Activated CD8-positive, alpha-beta T cell treated with anti-CD3 and anti-CD28 coated beads for 36 hours (primary cell): ENCODE results near the gene FIP1L1. TPM values are rescaled to one million over a fixed set of nuclear protein-coding genes. Genes with fewer than 3 reads are reported as not detected.

Experiments
- ATAC-seq: fragments of 200-7000 bp; cut with Tn5 transposase; one replicate; pipeline ENCODE4 v1.10.0; 2021; ENCODE audit warnings: mild to moderate bottlenecking, moderate library complexity
- CTCF ChIA-PET: fragments of 350-600 bp; sonication (Branson Sonifier 250); formaldehyde crosslinking; loops from one replicate; lab custom pipeline; 2021; ENCODE audit warnings: antibody characterized with exemption; lab: Charles Lee
- POLR2A ChIA-PET: fragments of 350-600 bp; sonication (Branson Sonifier 250); formaldehyde crosslinking; loops from one replicate; lab custom pipeline; 2021; ENCODE audit warnings: antibody characterized with exemption; lab: Charles Lee
- DNase-seq: peaks from one replicate; pipeline ENCODE4 v3.0.0-alpha.2; 2020
- H3K27ac Mint-ChIP-seq: one replicate; pipeline ENCODE4 v1.8.0; 2021; ENCODE audit warnings: mild to moderate bottlenecking, mixed read lengths
- H3K27me3 Mint-ChIP-seq: one replicate; pipeline ENCODE4 v1.8.0; 2021; ENCODE audit warnings: mixed read lengths
- H3K36me3 Mint-ChIP-seq: one replicate; pipeline ENCODE4 v1.8.0; 2021; ENCODE audit warnings: low read depth, mixed read lengths
- H3K4me1 Mint-ChIP-seq: one replicate; pipeline ENCODE4 v1.8.0; 2021; ENCODE audit warnings: low read depth, mixed read lengths
- H3K4me3 Mint-ChIP-seq: one replicate; pipeline ENCODE4 v1.8.0; 2021; ENCODE audit warnings: mild to moderate bottlenecking, moderate library complexity, mixed read lengths
- H3K9me3 Mint-ChIP-seq: one replicate; pipeline ENCODE4 v1.8.0; 2021; ENCODE audit warnings: mixed read lengths
- intact Hi-C: fragments of 100-400 bp; cut with micrococcal nuclease; formaldehyde crosslinking; loops from one replicate; pipeline ENCODE4 v1.10.0; 2022
- total RNA-seq, 2 experiments: library from RNA; stranded (reverse); gene quantifications; one replicate each; pipeline ENCODE4 v1.2.3, GENCODE V29; 2021
- TF ChIP-seq, protein P1 (sequence below): fragments of 200-600 bp; IDR thresholded peaks from one replicate; pipeline ENCODE4 v1.8.0; 2022; ENCODE audit warnings: antibody characterized with exemption, mild to moderate bottlenecking

FIP1L1 gene
- total RNA-seq, 2 experiments from 2014 or later = 67.3 to 67.6 TPM

DNA sequence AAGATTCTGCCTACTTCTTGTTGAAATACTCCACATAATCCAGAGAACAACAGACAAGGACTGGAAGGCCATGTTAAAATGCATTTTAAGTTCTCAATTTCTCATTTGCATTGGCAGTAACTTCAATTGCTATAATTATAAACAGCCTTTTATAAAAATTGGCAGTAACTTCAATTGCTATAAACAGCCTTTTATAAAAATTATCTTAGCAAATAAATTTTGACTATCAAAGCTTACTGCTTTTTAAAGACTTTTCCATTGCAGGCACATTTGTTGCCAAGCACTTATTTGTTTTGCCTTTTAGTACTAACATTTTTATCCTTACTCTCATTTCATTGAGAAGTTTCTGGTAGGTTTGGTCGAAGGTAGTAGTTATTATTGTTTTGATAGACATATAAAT is 29.4 kb upstream of the FIP1L1 start:
- TF ChIP-seq, protein P1, sequence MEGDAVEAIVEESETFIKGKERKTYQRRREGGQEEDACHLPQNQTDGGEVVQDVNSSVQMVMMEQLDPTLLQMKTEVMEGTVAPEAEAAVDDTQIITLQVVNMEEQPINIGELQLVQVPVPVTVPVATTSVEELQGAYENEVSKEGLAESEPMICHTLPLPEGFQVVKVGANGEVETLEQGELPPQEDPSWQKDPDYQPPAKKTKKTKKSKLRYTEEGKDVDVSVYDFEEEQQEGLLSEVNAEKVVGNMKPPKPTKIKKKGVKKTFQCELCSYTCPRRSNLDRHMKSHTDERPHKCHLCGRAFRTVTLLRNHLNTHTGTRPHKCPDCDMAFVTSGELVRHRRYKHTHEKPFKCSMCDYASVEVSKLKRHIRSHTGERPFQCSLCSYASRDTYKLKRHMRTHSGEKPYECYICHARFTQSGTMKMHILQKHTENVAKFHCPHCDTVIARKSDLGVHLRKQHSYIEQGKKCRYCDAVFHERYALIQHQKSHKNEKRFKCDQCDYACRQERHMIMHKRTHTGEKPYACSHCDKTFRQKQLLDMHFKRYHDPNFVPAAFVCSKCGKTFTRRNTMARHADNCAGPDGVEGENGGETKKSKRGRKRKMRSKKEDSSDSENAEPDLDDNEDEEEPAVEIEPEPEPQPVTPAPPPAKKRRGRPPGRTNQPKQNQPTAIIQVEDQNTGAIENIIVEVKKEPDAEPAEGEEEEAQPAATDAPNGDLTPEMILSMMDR = no peak
- Mint-ChIP-seq H3K9me3 (peaks cover 10% of the 10 kb centered on the region), H3K27ac (no peak overlapping the region), H3K36me3 (peaks cover 68% of the 10 kb centered on the region), H3K4me3 (no peak overlapping the region), H3K27me3 (no peaks in the 10 kb centered on the region), H3K4me1 (peaks cover 2% of the 10 kb centered on the region)
- POLR2A ChIA-PET = no interaction called here
- ATAC-seq = no peak
- CTCF ChIA-PET = no interaction called here
- intact Hi-C loops = no loop called here
- DNase-seq = no peak

DNA sequence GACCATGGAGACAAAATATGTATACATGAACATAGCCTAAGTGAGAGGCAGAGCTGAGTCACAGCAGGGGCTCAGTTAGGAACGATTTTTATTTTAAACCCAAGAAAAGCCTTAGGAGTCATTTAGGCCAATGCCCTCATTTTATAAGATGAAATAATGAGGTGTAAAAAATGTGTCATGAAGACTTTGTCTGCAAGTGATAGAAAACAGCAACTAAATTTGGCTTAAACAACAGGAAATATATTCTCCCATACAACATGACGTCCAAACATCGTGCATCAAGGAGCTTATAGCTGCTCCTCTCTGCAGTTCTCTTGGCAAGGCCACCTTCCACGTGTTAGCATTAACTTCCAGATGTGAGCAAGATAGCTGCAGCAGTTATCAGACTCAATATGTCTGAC is 28.4 kb upstream of the FIP1L1 start:
- H3K4me1 Mint-ChIP-seq = no peaks in the 10 kb centered on the region
- ChIA-PET CTCF (no interaction called here), POLR2A (no interaction called here)
- H3K27ac Mint-ChIP-seq = no peak overlapping the region
- DNase-seq = no peak
- no peaks in the 10 kb centered on the region for H3K27me3 Mint-ChIP-seq
- H3K4me3 Mint-ChIP-seq = no peak overlapping the region
- peaks cover 8% of the 10 kb centered on the region for H3K9me3 Mint-ChIP-seq
- TF ChIP-seq, protein P1 = no peak
- intact Hi-C loops = no loop called here
- no peak for ATAC-seq
- peaks cover 68% of the 10 kb centered on the region for H3K36me3 Mint-ChIP-seq

DNA sequence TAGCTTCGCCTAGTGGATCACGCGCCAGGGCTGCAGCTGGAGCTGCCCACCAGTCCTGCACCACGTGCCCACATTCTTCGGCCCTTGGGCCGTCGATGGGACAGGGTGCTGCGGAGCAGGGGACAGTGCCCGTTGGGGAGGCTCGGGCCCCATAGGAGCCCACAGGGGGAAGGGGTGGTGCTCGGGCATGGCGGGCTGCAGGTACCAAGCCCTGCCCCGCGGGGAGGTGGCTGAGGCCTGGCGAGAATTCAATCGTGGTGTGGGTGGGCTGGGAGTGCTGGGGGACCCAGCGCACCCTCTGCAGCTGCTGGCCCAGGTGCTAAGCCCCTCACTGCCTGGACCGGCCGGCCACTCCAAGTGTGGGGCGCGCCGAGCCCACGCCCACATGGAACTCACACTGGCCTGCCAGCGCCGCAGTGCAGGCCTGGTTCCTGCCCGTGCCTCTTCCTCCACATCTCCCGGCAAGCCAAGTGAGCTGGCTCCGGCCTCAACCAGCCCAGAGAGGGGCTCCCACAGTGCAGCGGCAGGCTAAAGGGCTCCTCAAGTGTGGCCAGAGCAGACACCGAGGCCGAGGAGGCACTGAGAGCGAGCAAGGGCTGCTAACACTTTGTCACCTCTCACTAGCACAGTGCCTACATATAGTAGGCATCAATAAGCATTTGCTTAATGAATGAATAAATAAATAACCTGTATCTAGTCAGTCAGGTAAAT is 23.3 kb upstream of the FIP1L1 start:
- CTCF ChIA-PET = no interaction called here
- POLR2A ChIA-PET = no interaction called here
- Mint-ChIP-seq H3K36me3 (peaks cover 53% of the 10 kb centered on the region), H3K4me1 (peaks cover 9% of the 10 kb centered on the region), H3K4me3 (no peak overlapping the region), H3K9me3 (no peaks in the 10 kb centered on the region), H3K27ac (no peak overlapping the region), H3K27me3 (no peaks in the 10 kb centered on the region)
- ATAC-seq (no peak), DNase-seq (no peak)
- intact Hi-C loops = no loop called here
- TF ChIP-seq, protein P1 = no peak

DNA sequence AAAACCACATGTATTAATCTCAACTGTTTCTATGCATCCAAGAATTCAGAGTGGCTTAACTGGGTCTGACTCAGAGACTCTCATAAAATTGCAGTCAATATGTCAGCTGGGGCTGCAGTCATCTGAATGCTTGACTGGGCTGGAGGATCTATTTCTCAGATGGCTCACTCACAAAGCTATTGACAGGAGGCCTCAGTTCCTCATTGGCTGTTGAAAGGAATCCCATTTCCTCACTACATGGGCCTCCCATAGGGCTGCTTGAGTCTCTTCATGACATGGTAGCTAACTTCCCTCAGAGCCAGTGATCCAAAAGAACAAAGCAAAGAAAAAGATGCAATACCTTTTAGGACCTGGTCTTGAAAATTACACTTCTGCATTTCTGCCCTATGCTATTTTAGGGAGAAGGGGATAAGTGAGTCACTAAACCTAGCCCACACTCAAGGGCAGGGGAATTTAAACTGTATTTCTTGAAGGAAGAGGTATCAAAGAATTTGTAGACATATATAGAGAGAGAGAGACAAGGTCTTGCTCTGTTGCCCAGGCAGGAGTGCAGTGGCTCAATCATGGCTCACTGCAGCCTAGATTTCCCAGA is 21.4 kb upstream of the FIP1L1 start:
- H3K4me1 Mint-ChIP-seq = peaks cover 25% of the 10 kb centered on the region
- H3K4me3 Mint-ChIP-seq = no peak overlapping the region
- CTCF ChIA-PET = no interaction called here
- no peak for ATAC-seq
- H3K27ac Mint-ChIP-seq = no peak overlapping the region
- POLR2A ChIA-PET = no interaction called here
- no peaks in the 10 kb centered on the region for H3K9me3 Mint-ChIP-seq
- no peaks in the 10 kb centered on the region for H3K27me3 Mint-ChIP-seq
- TF ChIP-seq, protein P1 = no peak
- no peak for DNase-seq
- H3K36me3 Mint-ChIP-seq = peaks cover 44% of the 10 kb centered on the region
- intact Hi-C loops = no loop called here

DNA sequence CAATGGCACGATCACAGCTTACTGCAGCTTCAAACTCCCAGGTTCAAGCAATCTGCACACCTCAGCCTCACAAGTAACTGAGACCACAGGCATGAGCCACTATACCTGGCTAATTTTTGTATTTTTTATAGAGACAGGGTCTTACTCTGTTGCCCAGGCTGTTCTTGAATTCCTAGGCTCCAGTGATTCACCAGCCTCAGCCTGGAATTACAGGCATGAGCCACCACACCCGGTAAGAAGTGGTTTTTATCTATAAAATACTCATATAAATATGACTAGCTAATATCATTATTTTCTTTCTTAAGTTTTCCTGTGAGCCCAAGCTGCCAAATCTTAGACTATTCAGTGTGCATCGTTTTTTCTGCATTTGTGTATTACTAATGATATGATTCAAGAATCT is 16.0 kb upstream of the FIP1L1 start:
- no peak for DNase-seq
- no peak overlapping the region for H3K27ac Mint-ChIP-seq
- peaks cover 19% of the 10 kb centered on the region for H3K36me3 Mint-ChIP-seq
- TF ChIP-seq, protein P1 = no peak
- intact Hi-C loops = loop anchor here (10.0 kb wide), 1 partner anchor 347 kb away; no protein-coding TSS in a partner anchor
- ATAC-seq = no peak
- ChIA-PET CTCF (no interaction called here), POLR2A (interaction anchor here (1.1 kb wide), 1 partner anchor 28 kb away, joined by 4 read pairs; no protein-coding TSS in a partner anchor)
- no peak overlapping the region for H3K4me3 Mint-ChIP-seq
- H3K4me1 Mint-ChIP-seq = peaks cover 41% of the 10 kb centered on the region
- H3K9me3 Mint-ChIP-seq = no peaks in the 10 kb centered on the region
- no peaks in the 10 kb centered on the region for H3K27me3 Mint-ChIP-seq
